Measurements from ENCODE around the gene AGA. TPM values are rescaled to one million over a fixed set of nuclear protein-coding genes. Genes with fewer than 3 reads are reported as not detected.
A peak's percentile ranks its signal among the peaks of the same experiment; 100 is the strongest.

Gene AGA
- polyA plus RNA-seq, 5 donors: 21.2 to 36.0 (median 31.1) TPM

DNA sequence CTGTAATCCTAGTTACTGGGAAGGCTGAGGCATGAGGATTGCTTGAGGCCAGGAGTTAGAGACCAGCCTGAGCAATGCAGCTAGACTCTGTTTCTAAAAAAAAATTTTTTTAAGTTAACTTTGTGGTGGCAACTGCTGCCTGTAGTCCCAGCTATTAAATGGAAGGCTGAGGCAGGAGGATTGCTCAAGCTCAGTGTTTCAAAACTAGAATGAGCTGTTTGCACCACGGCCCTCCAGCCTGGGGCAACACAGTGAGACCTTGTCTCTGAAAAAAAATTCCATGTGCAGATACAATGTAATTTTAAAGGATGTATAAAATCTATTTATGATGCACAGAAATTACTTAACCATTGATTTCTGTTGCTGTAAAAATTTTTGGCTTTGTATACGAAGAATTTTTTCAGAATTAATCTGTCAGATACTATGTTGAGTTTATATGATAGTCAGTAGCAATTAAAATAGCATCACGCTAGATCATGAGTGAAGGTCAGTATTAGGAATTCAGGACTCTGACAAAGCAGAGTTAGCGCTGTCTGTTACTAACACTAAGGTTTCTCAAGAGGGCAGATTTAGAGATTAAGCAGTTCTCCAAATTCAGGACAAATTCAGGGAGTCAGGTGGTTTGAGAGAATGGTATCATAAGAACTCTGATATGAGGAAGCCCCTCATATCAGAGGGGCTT lies 8.3 kb upstream of the AGA start:
- DNase-seq: no peak

DNA sequence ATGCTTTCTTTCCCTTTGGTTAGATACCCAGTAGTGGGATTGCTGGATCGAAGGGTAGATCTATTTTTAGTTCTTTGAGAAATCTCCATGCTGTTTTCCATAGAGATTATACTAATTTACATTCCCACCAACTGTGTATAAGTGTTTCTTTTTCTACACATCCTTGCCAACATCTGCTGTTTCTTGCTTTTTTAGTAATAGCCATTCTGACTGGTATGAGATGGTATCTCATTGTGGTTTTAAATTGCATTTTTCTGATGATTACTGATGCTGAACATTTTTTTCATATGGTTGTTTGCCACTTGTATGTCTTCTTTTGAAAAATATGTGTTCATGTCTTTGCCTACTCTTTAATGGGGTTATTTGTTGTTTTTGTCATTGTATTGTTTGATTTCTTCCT lies 6.6 kb upstream of the AGA start:
- DNase-seq: no peak

DNA sequence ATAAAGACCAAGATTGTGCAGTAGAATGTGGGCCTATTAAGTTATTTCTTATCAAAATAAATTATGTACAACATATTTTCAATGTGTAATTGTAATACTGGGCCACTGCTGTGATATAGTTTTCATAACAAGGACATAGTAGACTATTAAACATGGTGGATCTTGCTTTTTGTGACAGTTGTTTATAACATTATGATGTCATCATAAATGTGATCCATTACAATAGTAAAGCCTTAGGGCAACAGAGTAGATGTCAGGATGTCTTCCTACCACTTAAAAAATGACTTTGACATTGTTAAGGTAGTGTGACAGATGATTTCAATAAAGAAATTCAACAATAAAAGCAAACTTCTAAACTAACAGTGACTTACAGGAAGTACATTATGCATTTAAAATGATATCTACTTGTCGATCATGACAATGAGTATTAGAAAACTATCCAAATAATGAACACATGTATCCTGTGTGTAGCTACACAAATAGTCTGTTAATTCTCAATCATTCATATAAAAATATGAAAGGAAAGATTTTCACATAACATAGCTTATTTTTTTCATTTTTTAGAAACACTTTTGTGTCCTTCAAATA lies 5.3 kb upstream of the AGA start:
- no peak for DNase-seq

DNA sequence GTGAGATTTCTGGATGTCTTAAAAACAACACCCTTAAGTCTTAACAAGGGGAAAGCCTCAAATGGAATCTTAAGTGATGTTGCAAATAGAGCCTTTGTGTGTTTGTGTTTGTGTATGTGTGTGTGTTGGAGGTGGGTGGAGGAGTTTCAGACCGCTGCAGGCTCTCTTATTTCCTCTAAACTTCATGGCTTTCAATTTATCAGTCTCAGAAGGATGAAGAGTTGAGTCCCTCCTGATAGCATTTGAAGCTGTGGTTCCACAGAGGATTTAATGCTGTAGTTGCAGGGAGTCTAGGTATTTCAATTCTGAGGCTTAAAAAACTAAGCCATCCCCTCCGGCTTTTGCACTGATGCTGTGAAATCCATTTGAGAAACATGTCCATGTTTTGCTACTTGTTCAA lies 4.3 kb upstream of the AGA start:
- DNase-seq: no peak

DNA sequence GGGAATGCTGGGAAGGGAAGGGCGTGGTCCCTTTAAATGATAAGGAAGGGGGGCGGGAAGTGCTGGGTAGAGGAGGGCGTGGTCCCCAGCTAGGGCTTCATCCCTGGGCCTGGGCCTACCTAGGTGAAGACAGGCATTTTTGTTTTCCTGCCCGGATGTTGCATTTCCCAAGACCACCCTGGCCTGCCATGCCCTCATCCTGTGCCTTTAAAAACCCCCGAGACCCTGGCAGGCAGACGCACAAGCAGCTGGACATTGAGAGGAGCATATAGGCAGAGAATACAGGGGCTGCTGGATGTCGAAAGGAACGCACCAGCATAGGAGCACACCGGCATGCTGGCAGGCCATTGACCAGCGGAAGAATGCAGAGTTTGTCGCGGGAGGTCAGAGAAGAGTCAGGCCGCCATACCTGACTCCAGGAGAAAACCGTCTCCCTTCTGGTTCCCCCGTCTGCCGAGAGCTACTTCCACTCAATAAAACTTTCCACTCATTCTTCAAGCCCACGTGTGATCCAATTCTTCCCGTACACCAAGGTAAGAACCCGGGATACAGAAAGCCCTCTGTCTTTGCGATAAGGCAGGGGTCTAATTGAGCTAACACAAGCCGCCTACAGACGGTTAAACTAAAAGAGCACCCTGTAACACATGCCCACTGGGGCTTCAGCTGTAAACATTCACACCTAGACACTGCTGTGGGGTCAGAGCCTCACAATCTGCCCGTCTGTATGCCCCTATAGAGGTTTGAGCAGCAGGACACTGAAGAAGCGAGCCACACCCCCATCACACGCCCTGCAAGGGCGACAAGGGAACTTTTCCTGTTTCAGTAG lies 2.9 kb upstream of the AGA start:
- DNase-seq: no peak

DNA sequence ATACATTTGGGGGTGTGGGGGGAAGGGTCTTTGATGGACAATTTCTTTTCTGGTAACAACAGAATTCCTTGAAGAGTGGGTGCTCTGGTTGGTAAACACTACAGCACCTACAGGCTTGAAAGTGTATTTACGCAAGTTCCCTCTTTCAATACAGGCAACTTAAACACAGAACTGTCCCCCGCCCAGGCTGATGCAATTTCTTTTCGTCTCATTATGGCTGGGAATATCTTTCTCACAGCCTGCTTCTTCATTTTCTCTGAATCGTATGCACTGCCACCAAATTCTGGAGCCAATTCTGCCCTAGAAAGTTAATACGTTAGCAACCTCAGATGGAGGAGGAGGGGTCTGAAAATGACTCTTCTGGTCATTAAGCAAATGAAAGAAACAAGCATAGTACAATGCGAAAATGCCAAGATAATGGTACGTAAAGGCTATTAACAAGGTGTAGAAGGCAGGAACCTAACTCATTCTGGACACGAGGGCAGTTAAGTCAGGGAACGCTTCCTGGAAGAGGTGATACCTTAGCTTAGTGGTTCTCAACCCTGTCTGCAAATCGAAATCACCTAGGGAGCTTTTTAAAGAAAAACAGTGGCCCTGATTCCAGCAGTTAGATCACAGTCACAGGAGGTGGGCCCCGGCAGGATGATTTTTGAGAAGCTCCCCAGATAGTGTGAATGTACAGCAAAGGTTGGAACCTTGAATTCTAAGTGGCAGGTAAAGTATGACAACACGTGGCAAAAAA lies 1.0 kb downstream of the AGA start:
- DNase-seq: peak; percentile 8

DNA sequence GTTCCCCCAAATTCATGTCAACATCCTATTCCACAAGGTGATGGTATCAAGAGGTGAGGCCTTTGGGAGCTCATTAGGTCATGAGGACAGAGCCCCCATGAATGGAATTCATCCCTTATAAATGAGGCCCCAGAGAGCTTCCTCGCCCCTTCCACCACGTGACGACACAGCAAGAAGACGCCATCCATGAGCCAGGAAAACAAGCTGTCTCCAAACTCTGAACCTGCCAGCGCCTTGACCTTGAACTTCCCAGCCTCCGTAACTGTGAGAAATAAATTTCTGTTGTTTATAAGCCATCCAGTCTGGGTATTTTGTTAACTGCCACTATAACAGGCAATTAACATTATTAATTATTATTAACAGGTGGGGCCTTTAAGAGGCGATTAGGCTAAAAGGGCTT lies 5.8 kb downstream of the AGA start:
- no peak for DNase-seq

DNA sequence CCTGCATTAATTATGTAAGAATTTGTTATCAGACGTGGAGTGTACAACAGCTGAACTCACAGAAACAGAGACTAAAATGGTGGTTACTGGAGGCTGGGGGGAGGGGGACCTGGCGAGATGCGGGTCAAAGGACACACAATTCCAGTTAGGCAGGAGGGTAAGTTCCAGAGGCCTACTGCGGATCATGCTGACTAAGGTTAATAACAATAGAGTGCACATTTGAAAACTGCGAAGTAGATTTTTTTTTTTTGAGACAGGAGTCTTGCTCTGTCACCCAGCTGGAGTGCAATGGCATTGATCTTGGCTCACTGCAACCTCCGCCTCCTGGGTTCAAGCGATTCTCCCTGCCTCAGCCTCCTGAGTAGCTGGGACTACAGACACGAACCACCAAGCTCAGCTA lies 7.6 kb downstream of the AGA start:
- no peak for DNase-seq

DNA sequence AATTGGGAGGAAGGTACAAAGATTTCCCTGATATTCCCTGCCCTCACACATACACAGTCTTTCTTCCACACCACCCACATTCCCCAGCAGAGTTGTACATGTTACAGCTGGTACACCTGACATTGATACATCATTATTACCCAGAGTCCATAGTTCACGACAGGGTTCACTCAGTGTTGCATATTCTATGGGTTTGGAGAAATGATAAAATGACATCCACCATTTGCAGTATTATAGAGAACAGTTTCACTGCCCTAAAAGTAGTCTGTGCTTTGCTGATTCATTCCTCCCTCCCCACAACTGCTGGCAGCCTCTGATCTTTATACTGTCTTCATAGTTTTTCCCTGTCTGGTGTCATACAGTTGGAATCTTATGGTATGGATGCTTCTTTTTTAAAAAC lies 15.0 kb downstream of the AGA start:
- DNase-seq: no peak

DNA sequence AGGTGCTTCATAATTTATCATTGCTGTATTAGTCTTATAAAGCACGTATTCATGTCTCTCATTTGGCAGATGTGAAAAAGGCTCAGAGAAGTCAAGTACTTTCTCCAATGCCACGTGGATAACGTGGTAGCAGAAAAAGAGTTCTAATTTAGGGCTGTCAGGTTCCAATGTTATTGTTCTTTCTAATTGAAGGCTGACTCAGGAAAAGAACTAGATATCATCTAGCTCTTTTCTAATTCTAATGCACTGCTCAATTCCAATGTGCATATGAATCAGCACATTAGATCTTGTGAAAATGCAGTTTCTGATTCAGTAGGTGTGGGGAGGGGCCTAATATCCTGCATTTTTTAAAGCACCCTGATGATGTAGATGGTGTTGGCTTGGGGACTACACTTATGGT lies 22.8 kb downstream of the AGA start:
- no peak for DNase-seq

DNA sequence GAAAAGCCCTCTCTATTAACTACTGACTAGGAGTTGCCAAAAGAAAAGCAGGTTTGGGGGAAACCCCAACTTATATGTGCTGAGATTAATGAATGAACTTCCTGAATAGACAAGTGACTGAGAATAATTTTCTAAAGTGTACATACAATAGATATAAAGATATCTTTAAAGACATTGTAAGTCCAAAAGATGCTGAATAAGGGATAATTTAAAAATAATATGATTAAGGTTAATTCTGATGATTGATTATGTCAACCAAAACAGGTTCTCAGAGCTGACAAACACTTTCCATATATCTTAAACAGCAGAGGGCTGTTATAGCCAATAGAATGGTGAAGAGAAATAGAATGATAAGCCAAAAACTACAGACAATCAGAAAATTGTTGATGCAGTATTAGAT lies 28.6 kb downstream of the AGA start:
- no peak for DNase-seq

DNA sequence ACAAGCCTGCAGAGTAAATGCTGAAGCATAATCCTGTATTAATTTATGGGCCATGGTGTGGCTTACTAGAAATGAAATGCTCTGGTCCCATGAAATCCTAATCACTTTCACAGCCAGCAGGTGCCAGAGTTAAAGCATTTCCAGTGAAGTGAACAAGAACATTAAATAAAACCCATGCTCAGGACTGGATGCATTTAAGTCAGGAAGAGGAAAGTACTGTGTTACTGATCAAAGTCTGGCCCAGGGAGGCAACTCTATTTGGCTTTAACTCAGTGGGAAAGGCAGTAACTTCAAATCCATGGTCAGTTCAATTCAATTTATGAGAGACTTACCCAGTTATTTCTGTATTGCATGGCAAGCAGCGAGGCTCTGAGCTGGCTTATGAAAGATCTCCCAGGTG lies 29.2 kb downstream of the AGA start:
- DNase-seq: no peak

DNA sequence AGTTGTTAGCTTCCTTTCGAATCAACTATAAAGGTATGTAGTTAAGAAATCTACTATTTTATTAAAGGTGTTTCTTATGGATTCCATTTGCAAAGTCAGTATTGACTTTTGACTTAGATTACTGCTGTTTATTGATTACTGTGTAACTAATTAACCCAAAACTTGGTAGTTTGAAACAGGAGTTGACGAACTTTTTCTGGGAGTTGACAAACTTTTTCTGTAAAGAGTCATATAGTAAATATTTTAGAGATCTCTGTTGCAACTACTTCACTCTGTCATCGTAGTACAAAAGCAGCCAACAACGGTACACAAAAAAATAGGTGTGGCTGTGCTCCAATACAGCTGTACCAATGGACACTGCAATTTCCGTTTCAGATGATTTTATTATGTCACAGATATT lies 30.2 kb downstream of the AGA start:
- DNase-seq: no peak

DNA sequence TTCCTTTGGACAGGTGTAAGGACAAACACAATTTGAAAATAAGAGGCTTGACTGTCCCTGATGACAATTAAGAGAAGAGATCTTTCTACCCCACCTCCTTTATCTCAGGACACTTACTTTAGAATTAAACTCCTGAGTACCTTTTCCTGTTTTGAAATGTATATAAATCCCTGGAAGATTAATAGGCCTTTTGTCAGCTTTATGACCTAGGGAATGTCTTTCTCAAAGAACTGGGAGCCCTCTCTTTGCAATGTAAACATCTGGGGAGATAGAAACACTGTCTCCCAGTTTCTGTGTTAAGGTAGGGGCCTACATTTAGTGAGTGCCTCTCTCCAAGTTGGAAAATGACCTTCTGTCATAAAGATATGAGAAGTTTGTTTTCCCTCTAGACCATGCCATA lies 31.7 kb downstream of the AGA start:
- no peak for DNase-seq

DNA sequence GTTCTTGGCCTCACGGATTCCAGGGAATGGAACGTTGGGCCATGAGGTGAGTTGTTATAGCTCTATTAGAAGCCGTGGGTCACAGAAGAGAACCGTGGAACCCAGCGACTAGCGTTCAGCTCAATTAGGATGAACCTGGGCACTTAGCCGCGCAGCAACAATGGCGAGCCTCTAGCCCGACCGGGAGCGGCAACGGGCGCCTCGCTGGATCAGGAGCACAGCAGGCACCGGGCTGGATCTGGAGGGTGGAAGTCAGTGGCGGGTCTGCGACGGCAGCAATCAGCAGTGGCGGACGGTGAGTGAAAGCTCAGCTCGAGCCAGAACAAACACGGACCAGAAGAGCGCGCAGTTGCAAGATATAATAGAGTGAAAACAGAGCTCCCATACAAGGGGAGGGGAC lies 34.2 kb downstream of the AGA start:
- DNase-seq: no peak

DNA sequence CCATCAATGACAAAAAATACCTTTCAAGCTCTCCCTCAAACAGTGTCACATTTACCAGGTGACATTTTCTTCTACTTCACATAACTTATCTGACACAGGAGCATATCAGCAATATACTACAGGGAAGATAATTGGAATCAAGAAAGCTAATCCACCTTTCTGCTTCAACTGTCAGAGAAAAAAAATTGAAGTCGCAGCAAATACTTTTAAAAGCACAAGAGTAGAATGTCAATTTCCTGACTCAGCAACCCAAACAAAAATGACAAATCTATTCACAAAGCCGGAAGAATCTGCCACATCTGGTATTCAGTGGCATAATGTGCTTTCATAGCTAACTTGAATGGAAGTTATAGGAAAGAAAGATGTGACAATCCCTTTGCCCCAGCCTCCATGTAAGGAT lies 36.7 kb downstream of the AGA start:
- no peak for DNase-seq

DNA sequence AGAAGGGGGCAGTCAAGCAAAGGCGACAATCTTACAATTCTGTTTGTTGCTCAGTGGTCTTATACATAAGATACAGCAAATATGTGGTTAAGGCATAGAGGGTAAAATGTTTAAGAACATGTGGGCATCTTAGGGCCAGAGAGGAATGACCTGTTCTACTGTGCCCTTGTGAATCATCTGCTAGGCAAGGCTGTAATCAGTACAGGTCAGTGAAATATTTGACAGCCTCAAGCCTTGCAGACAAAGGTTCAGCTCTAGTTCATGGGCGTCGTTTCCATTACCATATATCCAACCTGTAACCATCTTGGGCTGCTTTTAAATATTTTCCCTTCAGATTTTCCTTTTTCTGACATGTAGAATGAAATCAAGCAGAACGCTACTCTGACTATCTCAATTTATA lies 37.3 kb downstream of the AGA start:
- DNase-seq: no peak

DNA sequence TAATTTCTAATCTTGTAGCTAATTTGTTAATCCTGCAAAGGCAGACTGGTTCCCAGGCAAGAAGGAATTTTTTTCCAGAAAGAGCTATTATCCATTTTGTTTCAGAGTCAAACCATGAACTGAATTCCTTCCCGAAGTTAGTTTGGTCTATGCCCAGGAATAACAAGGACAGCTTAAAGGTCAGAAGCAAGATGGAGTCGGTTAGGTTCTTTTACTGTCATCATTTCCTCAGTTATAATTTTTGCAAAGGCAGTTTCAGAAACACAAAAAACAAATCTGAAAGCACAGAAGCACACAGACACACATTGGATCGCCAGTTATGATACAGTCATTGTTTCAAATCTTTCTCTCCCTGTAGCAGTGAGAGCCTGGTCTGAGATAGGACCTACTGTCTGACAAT lies 37.9 kb downstream of the AGA start:
- DNase-seq: no peak

DNA sequence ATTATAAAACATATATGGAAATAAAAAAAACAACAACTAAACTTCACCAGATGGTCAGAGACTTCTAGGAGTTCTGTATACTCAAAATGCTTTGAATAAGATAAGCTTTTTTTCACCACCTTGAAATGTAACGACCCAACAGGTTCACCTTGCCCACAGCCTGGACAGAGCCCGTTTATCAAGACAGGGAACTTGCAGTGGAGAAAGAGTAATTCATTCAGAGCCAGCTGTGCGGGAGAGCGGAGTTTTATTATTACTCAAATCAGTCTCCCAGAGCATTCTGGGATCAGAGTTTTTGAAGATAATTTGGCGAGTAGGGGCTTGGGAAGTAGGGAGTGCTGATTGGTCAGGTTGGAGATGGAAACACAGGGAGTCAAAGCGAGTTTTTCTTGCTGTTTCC lies 38.5 kb downstream of the AGA start:
- no peak for DNase-seq

DNA sequence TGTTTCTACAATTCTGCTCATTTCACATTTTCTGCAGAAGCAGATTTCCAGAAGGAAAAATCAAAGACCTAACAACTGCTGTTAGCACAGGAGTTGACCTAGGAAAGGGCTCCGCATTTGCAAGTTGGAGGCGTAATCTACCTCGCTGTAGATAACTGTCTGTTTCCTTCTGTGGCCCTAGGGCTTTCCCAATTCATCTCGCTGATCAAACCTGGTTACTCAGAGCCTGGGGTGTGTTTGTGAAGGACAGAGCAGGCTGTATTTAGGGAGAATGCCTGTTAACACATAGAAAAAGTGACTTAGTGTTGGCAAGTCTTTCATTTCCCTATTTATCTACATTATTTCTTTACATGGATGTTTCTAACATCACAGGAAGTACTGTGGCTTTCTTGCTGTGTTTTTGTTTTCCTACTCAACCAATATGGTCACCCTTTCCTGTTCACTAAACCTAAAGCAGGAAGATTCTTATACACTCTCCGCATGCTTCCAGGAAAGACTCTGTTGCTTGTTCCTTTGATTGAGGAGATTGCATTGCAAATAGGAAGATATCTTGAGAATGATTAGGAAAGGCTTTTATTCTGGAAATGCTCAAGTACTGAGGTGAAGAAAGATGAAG lies 40.5 kb downstream of the AGA start:
- DNase-seq: no peak

DNA sequence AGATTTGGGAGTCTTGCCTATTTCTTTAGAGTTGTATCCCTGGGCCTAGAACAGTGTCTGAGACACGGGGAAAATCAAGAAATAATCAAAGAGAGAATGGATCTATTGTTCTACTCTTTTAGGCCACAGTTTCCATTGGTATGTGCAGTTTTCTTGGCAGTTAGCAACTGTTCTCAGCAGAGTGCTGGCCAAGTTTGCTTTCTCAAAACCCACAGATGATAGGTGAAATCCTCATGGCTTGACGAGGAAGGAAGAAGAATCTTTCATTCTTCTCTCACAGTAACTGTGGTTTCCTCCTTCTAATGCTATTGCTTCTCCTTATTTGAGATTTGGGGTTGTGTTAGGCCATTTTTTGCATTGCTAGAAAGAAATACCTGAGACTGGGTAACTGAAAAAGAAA lies 42.2 kb downstream of the AGA start:
- DNase-seq: no peak

DNA sequence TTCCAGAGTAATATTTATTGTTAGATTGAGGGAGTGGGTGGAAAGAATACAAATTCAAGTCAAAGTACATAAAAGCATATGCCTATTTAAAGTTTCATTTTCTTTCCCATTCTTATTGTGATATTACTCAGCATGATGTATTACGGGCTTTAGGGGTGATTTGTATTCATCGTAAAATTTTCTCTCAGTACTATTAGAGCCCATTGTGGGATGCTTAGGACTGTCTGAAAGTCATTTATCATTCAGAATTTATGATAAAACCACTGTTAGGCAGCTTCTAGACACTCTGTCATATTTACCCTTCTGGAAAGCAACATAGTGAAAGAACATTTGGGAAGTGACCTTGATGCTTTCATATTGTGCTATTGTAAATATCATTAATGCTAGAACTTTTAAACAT lies 45.9 kb downstream of the AGA start:
- no peak for DNase-seq

All from right lung (tissue), 5 donors.